ENCODE results near the gene ZNF664. TPM values are rescaled to one million over a fixed set of nuclear protein-coding genes. Genes with fewer than 3 reads are reported as not detected.

Gene ZNF664
- total and polyA plus RNA-seq, 2 of the 13 experiments (the other 11 are each of a cell fraction or from before 2014, with no cell fraction given): 43.9 to 56.5 TPM

DNA sequence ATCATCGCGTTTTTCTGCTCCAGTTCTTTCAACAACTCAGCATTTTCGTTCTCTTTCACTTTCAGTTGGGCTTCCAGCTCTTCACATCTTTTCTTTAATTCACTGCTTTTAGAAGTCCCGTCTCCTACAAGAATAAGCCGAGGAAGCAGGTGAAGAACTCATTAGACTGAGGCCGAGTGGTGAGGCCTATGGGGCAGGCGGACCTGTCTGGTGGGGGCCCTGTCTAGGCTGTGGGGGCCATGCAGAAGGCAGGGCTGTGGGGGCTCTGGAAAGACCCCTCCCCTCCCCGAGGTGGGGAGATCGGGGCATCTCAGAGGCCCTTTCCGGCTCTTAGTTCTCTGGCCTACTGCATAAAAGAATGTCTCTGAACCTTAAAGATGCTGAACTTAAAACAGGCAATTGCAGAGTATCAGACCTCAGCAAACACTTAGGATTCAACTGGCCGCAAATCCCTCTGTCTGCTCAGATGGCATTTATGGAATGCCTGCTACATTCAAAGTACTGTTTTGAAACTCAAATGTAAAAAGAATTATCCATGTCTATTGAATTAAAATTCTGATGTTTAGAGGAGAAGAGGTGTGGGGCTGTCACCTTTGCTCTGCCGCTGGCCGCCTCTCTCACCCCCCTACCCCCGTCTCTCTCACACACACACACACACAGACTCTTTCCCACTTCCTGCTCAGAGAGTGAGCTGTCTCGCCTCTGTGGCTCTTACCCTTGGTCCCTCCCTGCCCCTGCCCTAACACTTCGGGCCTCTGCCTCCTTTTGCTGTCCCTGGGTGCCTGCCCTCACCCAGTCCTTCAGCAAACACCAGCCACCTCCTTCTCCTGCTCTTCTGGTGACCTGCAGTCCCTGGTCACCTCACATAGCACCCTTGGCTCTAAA, 35.1 kb upstream of the ZNF664 start:
- Histone ChIP-seq H3K36me3 (replicated peaks in 1 of 2; ENCODE audit: control insufficient read depth in 1 of 2, insufficient read depth in 2 of 2, low read length in 2 of 2) (peaks cover 0 to 5% of the 10 kb centered on the region in 2 experiments; a peak in 1 of 5 replicates), H3K9me3 (ENCODE audit: low read length) (no peaks in the 10 kb centered on the region), H3K27me3 (ENCODE audit: control insufficient read depth in 1 of 2, insufficient read depth in 2 of 2, low read length in 2 of 2) (no peaks in the 10 kb centered on the region; a peak in 1 of 5 replicates), H3K79me2 (ENCODE audit: insufficient read depth, low read length) (no peaks in the 10 kb centered on the region), H3K4me1 (ENCODE audit: insufficient read depth, low read length) (no peaks in the 10 kb centered on the region), H3K9ac (ENCODE audit: insufficient read depth, low read depth, low read length) (no peak overlapping the region), H2AFZ (ENCODE audit: low read length) (no peak overlapping the region), H3K4me3 (replicated peaks in 1 of 3; ENCODE audit: insufficient read depth in 1 of 3, low read depth in 2 of 3, low read length in 3 of 3) (no peak overlapping the region), H4K20me1 (ENCODE audit: insufficient read depth, low read length) (no peaks in the 10 kb centered on the region), H3K27ac (ENCODE audit: extremely low read length, insufficient read depth, low read length) (no peak overlapping the region), H3K4me2 (ENCODE audit: low read depth, low read length) (no peak overlapping the region)
- POLR2A ChIA-PET: no interaction called here
- DNase-seq (ENCODE audit: low spot score): no peak
- in situ Hi-C loops (cut with HindIII; ENCODE audit: extremely low pct_ligation_motif_present, low pct_unique_long_range_greater_than_20kb): no loop called here
- 87% methylated on average over 16 of the region's 16 CpGs for WGBS (ENCODE audit: low lambda C conversion rate)
- no peak for ATAC-seq
- no TSS peak for BruUV-seq (replicated peaks)
- no peak for FAIRE-seq
- CTCF ChIA-PET (ENCODE audit: low intra/inter-chr PET ratio, low total read pairs): no interaction called here
- intact Hi-C loops (cut with micrococcal nuclease; ENCODE audit: unreplicated experiment): no loop called here
- TF ChIP-seq GABPB1 (CRISPR knock-in tag; IDR thresholded peaks at IDR 0.05) (no peak), NAIF1 (CRISPR knock-in tag; IDR thresholded peaks at IDR 0.05; ENCODE audit: borderline replicate concordance) (no peak), ZNF839 (CRISPR knock-in tag; IDR thresholded peaks at IDR 0.05; ENCODE audit: borderline replicate concordance) (no peak), XRCC5 (optimal IDR thresholded peaks at IDR 0.05; ENCODE audit: low read length) (no peak), HNF4G (IDR thresholded peaks at IDR 0.05; ENCODE audit: borderline replicate concordance, low read depth, low read length) (no peak), HNF4G (CRISPR knock-in tag; IDR thresholded peaks at IDR 0.05; ENCODE audit: borderline replicate concordance, low read depth) (no peak), ZBTB7A (CRISPR knock-in tag; IDR thresholded peaks at IDR 0.05) (no peak), RARA (CRISPR knock-in tag; IDR thresholded peaks at IDR 0.05) (no peak), HHEX (CRISPR knock-in tag; IDR thresholded peaks at IDR 0.05) (no peak), FOXJ3 (CRISPR knock-in tag; IDR thresholded peaks at IDR 0.05; ENCODE audit: borderline replicate concordance) (no peak), HOXA7 (CRISPR knock-in tag; IDR thresholded peaks at IDR 0.05) (no peak), YEATS4 (CRISPR knock-in tag; IDR thresholded peaks at IDR 0.05; ENCODE audit: borderline replicate concordance) (no peak)
- TF ChIP-seq, protein P1, sequence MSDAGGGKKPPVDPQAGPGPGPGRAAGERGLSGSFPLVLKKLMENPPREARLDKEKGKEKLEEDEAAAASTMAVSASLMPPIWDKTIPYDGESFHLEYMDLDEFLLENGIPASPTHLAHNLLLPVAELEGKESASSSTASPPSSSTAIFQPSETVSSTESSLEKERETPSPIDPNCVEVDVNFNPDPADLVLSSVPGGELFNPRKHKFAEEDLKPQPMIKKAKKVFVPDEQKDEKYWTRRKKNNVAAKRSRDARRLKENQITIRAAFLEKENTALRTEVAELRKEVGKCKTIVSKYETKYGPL (CRISPR knock-in tag; IDR thresholded peaks at IDR 0.05): no peak
- TF ChIP-seq, protein P2, sequence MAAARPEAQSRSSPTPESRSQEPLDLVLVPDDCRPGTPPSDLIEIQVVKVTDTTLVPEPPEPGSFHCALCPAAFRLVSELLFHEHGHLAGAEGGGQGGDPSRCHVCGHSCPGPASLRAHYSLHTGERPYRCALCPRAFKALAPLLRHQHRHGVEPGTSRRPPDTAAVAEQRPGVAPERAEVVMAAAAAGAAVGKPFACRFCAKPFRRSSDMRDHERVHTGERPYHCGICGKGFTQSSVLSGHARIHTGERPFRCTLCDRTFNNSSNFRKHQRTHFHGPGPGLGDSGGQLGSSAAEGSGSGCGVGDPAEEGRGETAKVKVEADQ (CRISPR knock-in tag; IDR thresholded peaks at IDR 0.05; ENCODE audit: borderline replicate concordance): no peak
- TF ChIP-seq, protein P3, sequence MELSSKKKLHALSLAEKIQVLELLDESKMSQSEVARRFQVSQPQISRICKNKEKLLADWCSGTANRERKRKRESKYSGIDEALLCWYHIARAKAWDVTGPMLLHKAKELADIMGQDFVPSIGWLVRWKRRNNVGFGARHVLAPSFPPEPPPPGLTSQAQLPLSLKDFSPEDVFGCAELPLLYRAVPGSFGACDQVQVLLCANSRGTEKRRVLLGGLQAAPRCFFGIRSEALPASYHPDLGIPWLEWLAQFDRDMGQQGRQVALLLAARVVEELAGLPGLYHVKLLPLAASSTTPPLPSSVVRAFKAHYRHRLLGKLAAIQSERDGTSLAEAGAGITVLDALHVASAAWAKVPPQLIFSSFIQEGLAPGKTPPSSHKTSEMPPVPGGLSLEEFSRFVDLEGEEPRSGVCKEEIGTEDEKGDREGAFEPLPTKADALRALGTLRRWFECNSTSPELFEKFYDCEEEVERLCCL (CRISPR knock-in tag; IDR thresholded peaks at IDR 0.05; ENCODE audit: borderline replicate concordance): no peak
- TF ChIP-seq, protein P4, sequence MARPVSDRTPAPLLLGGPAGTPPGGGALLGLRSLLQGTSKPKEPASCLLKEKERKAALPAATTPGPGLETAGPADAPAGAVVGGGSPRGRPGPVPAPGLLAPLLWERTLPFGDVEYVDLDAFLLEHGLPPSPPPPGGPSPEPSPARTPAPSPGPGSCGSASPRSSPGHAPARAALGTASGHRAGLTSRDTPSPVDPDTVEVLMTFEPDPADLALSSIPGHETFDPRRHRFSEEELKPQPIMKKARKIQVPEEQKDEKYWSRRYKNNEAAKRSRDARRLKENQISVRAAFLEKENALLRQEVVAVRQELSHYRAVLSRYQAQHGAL (CRISPR knock-in tag; IDR thresholded peaks at IDR 0.05; ENCODE audit: not compliant biosample characterization): no peak
- TF ChIP-seq, protein P5, sequence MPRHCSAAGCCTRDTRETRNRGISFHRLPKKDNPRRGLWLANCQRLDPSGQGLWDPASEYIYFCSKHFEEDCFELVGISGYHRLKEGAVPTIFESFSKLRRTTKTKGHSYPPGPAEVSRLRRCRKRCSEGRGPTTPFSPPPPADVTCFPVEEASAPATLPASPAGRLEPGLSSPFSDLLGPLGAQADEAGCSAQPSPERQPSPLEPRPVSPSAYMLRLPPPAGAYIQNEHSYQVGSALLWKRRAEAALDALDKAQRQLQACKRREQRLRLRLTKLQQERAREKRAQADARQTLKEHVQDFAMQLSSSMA (CRISPR knock-in tag; IDR thresholded peaks at IDR 0.05): no peak
- TF ChIP-seq, protein P6, sequence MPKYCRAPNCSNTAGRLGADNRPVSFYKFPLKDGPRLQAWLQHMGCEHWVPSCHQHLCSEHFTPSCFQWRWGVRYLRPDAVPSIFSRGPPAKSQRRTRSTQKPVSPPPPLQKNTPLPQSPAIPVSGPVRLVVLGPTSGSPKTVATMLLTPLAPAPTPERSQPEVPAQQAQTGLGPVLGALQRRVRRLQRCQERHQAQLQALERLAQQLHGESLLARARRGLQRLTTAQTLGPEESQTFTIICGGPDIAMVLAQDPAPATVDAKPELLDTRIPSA (CRISPR knock-in tag; IDR thresholded peaks at IDR 0.05; ENCODE audit: borderline replicate concordance): no peak
